HG02943 (cell line): ENCODE measurements around the gene CARD11.

Experiments used
- ATAC-seq: cut with Tn5 transposase; IDR thresholded peaks from one replicate; pipeline ENCODE4 v1.9.1; 2021; ENCODE audit warnings: mild to moderate bottlenecking, low read depth, moderate library complexity; ENCODE audit not compliant: unreplicated experiment

CARD11 gene

DNA sequence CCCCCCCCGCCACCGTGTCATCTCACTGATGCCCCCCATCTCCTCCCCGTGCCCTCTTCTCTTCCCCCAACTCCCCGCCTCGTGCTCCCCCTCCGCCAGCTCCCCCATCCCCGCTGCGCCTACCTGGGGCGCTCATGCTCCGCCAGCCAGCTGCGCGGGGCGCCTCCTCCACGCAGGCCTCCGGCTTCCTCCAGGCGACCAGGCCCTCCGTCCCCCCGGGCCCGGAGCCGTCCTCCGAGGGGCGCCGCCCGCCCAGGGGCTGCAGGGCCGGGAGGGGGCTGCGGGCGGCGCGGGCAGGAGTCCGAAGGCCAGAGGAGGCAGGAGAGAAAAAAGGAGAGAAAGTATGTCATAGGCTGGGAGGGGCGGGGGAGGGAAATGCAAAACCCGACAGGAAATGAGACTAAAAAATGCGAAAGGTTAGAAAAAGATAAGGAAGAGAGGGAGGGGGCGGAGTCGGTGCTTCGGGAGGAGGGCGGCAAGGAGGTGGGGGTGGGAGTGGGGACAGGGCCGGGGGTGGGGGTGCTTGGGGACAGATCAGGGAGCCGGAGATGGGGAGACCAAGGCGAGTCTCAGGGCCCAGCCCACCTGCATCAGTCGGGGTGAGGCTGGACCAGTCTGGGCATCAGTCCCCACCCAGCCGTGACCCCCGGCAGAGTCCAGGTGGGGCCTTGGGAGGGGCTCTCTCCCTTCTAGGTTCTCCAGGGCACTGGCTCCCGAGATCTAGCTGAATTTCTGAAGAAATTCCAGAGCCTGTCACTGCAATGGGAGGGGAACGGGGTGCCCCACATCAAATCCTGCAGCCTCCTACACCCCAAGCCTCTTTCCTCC lies at the start of gene CARD11:
Gene CARD11 (minus strand): TSS at position 324 of the 828 bp plus-strand sequence. CDS start 85,361 bp downstream, outside the sequence.
- ATAC-seq = no peak

DNA sequence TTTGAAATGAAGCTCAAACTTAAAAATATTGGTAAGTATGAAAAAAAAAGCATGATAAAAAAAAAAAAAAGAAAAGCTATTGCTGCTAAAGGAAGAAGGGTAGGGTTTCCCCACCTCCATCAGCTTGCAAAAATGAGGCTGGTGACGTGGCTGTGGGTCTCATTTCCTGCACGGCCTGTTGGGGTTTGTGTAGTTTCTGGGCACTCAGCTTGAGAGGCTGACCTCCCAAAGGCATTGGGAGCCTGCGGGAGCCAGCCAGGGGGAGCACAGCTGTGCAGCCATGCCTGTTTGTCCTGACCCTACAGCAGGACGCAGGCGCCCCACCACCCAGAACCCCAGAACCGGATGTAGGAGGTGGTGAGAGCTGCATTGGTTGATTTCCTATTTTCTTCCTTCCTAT lies 48.8 kb upstream of the CARD11 start:
- ATAC-seq = no peak

DNA sequence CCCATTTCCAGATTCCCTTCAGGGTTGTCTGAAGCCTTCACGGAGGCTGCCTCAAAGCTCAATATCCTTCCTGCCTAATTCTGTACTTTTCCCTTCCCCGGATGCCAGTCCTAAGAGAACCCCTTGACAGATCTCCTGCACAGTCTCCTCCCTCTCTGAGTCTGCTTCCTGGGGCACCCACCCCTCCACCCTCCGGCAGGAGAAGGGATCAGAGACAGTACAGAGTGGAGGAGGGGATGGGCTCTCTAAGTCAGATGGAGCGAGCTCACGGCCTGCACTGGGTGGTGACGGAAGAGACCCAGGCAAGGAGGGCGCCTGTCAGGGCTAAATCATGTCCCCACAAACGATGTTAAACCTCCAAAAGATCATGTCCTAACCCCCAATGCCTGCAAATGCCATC lies 48.0 kb upstream of the CARD11 start:
- no peak for ATAC-seq

DNA sequence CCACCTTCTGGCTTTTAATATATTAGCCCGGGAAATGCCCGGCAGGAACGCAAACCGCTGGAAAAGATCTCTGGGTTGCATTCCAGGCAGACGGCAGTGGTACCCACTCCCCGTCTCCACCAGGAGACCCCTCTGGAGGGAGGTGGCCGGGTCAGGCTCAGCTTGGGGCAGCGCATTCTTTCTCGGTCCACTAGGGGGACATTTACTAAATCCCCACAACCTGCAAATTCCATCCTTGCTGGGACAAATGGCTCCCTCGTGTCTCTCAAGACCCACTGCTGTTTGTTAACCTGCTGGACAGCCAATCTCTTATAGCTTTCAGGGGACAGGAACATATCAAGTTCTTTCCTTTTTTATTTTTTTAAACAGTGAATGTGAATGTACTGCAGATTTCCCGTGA lies 45.8 kb upstream of the CARD11 start:
- no peak for ATAC-seq

DNA sequence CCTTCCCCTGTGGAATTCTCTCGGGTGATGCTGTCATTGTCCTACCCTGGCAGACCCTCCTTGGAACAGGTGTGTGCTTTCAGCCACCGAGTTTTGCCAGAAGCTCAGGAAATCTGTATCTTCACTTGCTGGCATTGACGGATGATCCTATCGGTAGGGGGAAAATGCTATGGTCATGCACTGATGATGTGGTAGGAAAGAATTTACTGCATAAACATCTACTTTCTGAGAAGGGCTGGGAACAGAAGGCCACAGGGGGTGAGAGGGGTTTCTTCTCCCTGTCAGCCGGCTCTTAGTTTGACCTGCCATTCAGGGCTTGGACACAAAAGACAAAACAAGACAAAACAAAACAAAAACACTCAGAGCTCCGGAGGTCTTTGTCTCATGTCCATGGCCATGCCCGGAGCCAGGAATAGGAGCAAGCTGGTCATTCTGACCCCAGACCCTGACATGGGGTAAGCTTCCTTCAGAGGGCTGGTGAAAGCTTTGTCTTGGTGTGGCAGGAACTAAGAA lies 43.6 kb upstream of the CARD11 start:
- no peak for ATAC-seq

DNA sequence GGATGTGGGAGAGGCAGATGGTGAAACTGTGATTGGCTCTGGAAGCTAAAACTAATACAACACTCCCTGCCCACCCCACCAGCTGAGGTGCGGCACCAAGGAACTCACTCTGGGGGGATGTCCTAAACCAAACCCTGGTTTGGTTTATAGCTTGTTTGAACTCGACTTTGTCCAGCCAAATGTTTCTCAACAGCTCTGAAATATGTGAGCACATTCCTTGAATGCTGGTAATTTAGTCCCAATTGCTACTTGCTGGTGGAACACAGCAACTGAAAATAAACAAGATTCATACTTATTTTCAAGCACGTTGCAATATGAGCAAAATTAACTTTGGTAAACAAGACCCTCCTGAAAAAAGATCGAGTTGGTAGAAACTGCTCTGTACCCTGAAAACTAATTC lies 39.7 kb upstream of the CARD11 start:
- ATAC-seq = no peak

DNA sequence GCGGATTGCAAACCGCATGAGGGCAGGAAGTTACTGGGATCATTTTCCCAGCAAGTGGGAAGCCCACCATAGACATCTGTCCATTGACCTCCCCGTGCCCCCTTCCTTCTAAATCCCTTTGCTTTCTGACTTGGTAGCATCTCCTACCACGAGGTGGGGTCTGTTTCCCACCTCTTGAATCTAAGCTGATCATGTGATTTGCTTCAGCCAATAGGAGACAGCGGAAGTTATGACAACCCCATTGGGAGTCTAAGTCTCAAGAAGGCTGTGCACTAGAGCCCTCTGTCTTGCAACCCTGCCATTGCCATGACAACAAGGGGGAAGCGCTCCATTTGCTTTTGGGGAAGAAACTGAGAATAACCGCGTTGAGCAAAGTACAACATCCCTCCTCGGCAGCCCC lies 39.2 kb upstream of the CARD11 start:
- no peak for ATAC-seq

DNA sequence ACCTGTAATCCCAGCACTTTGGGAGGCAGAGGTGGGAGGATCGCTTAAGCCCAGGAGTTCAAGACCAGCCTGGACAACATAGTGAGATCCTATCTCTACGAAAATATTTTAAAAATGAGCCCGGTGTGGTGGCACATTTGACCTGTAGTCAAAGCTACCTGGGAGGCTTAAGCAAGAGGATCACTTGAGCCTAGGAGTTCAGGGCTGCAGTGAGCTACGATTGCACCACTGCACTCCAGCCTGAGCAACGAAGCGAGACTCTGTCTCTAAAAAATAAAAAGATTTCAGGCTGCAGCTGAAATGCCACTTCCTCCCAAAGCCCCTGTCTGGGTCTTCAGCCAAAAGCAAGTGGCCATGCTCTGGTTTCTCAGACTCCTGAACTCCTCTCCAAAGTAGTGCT lies 38.7 kb upstream of the CARD11 start:
- no peak for ATAC-seq

DNA sequence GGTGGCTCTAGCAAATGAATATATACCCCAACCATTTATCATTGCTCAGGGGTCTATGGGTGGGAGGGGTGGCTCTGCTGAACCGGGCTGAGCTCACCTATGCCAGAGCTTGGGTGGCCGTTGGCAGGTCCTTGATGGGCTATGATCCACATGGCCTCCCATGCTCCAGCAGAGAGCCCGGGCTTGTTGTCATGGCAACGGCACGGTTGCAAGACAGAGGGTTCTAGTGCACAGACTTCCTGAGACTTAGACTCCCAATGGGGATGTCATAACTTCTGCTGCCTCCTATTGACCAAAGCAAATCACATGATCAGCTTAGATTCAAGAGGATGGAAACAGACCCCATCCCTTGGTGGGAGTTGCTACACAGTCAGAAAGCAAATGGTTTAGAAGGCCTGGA lies 36.4 kb upstream of the CARD11 start:
- no peak for ATAC-seq

DNA sequence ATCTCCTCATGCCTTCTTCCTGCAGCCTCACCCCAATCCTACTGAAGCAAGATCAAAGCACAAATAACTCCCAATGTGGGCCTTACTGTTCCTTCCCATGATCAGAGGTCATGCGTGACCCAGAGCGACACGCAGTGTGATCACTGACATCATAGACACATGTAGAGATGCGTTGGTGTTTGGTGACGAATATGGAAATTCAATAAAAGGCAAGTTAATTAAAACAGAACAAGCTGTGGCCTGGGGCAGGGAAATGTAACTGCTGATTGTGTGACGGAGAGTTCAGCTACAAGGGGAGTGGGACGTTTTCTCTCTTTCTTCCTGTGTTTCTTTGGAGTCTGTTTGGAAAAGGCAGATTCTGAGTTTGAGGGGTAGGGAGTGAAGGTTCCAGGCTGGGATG lies 34.8 kb upstream of the CARD11 start:
- no peak for ATAC-seq

DNA sequence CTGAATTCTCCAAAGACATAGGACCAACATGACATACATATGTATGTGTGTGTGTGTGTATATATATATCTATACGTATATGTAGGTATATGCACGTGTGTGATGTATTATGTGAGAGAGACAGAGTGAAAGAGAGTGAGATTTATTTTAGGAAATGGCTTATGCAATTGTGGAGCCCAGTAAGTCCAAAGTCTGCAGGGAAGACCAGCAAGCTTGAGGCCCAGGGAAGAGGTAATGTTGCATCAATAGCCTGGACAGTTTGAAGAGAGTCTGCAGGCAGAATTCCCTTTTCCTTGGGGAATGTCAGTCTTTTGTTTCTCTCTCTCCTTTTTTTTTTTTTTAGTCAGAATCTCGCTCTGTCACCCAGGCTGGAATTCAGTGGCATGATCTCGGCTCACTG lies 33.0 kb upstream of the CARD11 start:
- no peak for ATAC-seq

DNA sequence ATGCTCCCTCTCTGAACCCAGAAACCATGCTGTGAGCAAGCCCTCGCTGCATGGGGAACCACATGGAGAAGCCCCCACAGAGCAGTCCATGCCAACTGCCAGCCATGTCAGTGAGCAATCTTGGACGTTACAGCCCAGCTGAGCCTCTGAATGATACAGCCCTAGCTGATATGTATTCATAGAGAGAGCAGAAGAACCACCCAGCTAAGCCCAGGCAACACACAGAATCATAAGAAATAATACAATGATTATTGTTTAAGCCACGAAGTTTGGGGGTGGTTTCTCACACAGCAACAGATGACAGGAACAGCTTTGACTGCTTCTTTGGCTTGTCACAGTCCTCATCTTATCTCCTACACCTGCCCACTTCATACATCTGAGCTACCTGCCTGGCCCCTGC lies 32.5 kb upstream of the CARD11 start:
- ATAC-seq = no peak

DNA sequence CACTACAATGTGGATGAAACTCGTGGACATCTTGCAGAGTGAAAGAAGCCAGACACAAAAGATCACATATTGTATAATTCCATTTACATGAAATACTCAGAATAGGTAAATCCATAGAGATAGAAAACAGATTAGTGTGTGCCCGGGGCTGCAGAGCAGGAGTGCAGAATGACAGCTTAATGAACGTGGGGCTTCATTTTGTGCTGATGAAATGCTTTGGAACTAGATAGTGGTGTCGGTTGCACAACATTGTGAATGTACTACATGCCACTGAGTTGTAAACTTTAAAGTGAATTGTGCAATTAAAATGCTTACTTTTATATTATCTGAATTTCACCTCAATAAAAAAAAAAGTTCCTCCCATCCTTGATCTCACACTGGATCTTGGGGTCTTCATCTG lies 31.8 kb upstream of the CARD11 start:
- ATAC-seq = no peak

DNA sequence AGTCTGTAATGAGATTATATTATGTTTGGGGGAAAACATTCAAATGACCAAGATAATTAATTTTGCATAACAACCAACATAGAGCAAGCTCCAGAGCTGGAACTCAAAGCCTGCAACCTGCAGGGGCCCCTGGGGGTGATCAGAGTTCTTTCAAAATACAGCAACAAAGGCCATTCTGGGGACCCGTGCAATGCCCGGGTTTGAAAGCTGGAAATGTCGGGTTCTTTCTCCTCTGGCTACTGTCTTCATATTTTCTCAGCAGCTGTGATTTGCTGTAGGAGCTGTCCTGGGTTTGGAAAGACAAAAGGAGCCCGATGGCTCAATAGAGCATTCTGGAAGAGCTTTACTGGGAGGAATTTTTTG lies 30.8 kb upstream of the CARD11 start:
- ATAC-seq = no peak

DNA sequence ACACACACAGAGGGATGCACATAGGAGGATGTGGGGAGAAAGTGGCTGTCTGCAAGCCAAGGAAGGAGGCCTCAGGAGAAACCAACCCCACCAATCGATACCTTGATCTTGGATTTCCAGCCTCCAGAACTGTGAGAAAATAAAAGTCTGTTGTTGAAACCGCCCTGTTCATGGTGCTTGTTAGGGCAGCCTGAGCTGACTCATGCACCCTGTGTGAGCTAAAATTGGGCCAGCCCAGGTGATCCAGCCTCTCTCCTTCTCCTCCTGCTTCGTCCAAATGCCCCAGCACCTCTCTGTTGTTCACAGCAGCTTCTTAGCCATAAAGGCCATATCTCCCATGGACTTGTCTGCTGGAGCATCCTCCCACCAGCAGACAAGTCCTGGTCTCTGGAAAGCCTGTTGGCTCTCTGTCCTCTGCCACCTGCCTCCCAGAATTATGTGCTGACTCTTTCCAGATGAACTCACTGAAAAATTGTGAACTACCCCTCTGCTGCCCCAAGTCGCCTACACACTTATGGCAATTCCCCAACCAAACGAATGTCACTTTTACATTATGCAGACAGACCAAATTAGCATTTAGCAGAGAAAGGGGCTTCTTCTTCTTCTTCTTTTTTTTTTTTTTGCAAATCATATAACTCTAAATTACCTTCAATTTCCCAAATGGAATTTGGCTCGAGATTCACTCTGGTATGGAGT lies 30.2 kb upstream of the CARD11 start:
- ATAC-seq = no peak

DNA sequence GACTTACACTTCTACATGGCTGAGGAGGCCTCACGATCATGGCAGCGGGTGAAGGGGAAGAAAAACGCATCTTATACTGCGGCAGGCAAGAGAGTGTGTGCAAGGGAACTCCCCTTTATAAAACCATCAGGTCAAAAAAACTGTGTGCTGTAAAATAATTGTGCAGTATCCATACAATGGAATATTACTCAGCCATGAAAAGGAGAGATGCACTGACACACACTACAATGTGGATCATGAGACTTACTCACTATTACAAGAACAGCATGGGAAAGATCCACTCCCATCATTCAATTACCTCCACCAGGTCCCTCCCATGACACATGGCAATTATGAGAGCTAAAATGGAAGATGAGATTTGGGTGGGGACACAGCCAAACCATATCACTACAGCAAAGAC lies 27.2 kb upstream of the CARD11 start:
- no peak for ATAC-seq

DNA sequence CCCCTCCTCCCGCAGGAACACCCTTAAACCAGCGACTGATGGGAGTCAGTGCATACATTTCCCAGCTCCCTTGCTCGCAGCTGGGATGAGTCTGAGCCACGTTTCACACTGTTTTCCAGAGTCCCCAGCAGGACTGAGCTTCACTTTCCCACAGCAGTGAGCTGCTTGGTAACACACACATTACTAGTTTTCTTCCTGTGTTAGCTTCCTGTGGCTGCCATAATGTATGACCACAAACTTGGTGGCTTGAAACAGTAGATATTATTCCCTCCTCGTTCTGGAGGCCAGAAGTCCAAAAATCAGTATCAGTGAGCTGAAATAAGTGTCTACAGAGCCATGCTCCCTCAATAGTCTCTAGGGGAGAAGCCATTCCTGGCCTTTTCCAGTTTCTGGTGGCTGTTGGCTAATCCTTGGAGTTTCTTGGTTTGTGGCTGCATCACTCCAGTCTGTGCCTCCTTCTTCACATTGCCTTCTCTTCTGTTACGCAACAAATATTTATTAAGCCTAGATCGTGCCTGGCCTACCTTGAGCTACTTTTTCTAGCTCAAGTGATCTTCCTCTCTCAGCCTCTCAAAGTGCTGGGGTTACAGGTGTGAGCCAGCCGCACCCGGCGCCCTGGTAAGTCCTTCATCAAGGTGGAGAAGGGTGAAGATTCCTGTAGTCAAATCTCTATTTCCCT lies 26.2 kb upstream of the CARD11 start:
- ATAC-seq = no peak

DNA sequence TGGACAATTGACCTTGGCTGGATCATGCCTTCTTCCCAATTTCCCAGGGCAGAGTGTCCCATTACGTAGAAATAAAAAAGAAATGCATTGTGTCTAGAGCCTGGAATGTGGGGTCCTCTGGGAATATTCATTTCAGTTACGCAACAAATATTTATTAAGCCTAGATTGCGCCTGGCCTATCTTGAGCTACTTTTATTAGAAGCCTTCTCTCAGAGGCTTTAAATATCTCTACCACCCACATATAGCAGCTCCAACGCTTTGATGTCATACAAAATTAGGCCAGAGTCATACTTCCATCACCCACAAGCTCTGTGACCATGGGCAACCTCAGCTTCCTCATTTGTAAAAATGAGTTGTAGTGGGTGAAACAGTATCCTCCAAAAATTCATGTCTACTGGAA lies 24.9 kb upstream of the CARD11 start:
- no peak for ATAC-seq

DNA sequence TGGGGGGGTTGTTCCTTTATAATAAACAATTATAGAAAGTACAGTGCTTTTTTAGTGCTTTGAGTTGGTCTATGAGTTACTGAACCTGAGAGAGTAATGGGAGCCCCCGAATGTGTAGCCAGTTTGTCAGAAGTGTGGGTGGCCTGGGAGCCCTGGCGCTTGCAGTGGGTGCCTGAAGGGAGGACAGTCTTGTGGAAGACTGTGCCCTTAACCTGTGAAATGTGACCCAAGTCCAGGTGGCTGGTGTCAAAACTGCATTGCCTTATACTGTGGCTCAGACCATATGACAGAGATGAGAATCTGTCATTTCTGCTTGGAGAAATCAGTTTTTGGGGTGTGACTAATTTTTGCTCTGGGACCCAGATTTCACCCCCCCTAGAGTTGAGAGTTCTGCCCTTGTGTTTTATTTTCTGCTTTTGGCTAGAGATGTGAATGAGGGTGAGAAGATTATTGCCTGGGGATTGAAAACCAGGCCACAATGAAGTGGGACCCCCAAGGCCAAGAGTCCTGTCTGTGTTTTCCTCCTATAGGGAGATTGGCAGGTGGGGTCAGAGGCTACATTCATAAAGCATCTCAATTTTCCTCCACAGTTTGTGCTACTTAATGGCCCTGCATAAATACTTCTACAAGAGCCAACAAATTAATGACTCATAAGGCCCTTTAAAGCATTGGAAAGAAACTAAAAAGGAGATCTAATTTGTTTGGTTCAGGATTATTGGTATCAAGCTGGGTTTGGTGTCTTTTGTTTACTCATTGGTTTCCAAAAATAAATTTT lies 24.1 kb upstream of the CARD11 start:
- no peak for ATAC-seq

DNA sequence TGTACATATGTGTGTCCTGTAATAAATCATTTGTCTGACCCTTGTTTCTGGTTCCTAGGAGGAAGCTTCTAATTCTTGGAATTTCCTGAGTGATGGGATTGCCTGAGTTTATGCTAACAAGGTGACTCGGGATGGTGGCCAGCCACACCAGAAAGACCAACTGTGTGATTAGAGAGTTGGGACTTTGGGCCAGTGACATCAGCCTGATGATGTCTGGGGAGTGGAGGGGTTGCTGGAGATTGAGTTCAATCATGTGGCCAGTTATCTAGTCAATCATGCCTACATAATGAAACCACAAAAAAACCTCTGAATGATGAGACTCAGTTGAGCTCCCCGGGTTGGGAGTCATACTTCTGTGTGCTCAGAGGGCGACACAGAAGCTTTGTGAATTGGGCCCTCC lies 23.5 kb upstream of the CARD11 start:
- ATAC-seq = no peak

DNA sequence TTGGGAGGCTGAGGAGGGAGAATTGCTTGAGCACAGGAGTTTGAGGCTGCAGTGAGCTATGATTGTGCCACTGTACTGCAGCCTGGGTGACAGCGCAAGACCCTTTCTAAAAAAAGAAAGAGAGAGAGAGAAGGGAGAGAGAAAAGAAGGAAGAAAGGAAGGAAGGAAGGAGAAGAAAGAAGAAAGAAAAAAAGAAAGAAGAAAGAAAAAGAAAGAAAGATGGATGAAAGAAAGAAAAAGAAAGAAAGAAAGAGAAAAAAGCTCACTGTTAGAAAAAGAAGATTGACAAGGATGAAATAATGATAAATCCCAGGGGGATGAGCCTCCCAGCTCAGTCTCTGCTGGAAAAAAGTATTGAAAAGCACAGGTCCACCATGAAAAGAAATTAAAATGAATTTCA lies 22.8 kb upstream of the CARD11 start:
- no peak for ATAC-seq
